PFSK-1 (cell line): ENCODE measurements around the gene ZNF469.

Source experiments
- FOXP2 ChIP-seq: optimal IDR thresholded peaks from 2 replicates; pipeline ENCODE3; 2011; ENCODE audit warnings: borderline replicate concordance, control low read depth, inconsistent platforms; ENCODE audit not compliant: insufficient read depth; ENCODE audit errors: extremely low read length, extremely low read depth
- POLR2AphosphoS5 ChIP-seq: IDR thresholded peaks from 2 replicates; pipeline ENCODE4 v1.6.1; 2012; ENCODE audit warnings: low read depth, mild to moderate bottlenecking, control low read depth, low read length, moderate library complexity
- REST ChIP-seq, 2 experiments: IDR thresholded peaks; 2 replicates each; pipeline versions ENCODE4 v1.6.1 to v1.8.0; 2011 to 2012; ENCODE audit warnings: low read depth in 2 of 2, low read length in 2 of 2, control low read depth in 1 of 2, inconsistent platforms in 1 of 2, mild to moderate bottlenecking in 1 of 2, moderate library complexity in 1 of 2; ENCODE audit not compliant: insufficient read depth in 1 of 2
- SIN3A ChIP-seq: IDR thresholded peaks from 2 replicates; pipeline ENCODE4 v1.6.1; 2012; ENCODE audit warnings: mild to moderate bottlenecking, low read length, moderate library complexity, borderline replicate concordance; ENCODE audit not compliant: insufficient read depth
- TAF1 ChIP-seq: IDR thresholded peaks from 2 replicates; pipeline ENCODE4 v1.6.1; 2012; ENCODE audit warnings: low read length, control low read depth, borderline replicate concordance; ENCODE audit not compliant: insufficient read depth

GRCh38 chr16:88409296-88410065 lies 26.7 kb downstream of the ZNF469 start:
- no peak for TF ChIP-seq POLR2AphosphoS5
- no peak for TF ChIP-seq SIN3A
- TF ChIP-seq REST (IDR thresholded peaks at IDR 0.05; ENCODE audit: insufficient read depth in 1 of 2, low read depth in 2 of 2, low read length in 2 of 2) = no peak
- no peak for TF ChIP-seq TAF1
- no peak for TF ChIP-seq FOXP2
